DMS79 treated with DMSO at 0.1 percent for 48 hours (cell line): ENCODE data around the gene ZNF248.

Experiments used
- DNase-seq: peaks from one replicate; lab custom pipeline; 2025; lab: John Stamatoyannopoulos, UW

Gene ZNF248

GRCh38 chr10:37821237-37821636 is 36.2 kb downstream of the ZNF248 start:
- no peak for DNase-seq

GRCh38 chr10:37819797-37820196 is 37.6 kb downstream of the ZNF248 start:
- DNase-seq: no peak

- DNase-seq: no peak
Measured at GRCh38 chr10:37816290-37816689, 41.1 kb downstream of the ZNF248 start.

- DNase-seq: no peak
Measured at GRCh38 chr10:37813763-37814162, 43.6 kb downstream of the ZNF248 start.

- DNase-seq: no peak
Measured at GRCh38 chr10:37812290-37812689, 45.1 kb downstream of the ZNF248 start.

GRCh38 chr10:37803269-37803668 is 54.1 kb downstream of the ZNF248 start:
- DNase-seq: no peak

- no peak for DNase-seq
Measured at GRCh38 chr10:37801557-37801956, 55.9 kb downstream of the ZNF248 start.

- DNase-seq: no peak
Measured at GRCh38 chr10:37794305-37794976, 63.0 kb downstream of the ZNF248 start.

GRCh38 chr10:37789590-37789989 is 67.8 kb downstream of the ZNF248 start:
- DNase-seq: no peak

- DNase-seq: no peak
Measured at GRCh38 chr10:37784678-37785077, 72.7 kb downstream of the ZNF248 start.

GRCh38 chr10:37780536-37780935 is 76.9 kb downstream of the ZNF248 start:
- DNase-seq: no peak

GRCh38 chr10:37777056-37777455 is 80.4 kb downstream of the ZNF248 start:
- no peak for DNase-seq

- no peak for DNase-seq
Measured at GRCh38 chr10:37775612-37776011, 81.8 kb downstream of the ZNF248 start.

- DNase-seq: no peak
Measured at GRCh38 chr10:37774351-37774750, 83.1 kb downstream of the ZNF248 start.

GRCh38 chr10:37765216-37765615 is 92.2 kb downstream of the ZNF248 start:
- no peak for DNase-seq

GRCh38 chr10:37763132-37763531 is 94.3 kb downstream of the ZNF248 start:
- no peak for DNase-seq

- no peak for DNase-seq
Measured at GRCh38 chr10:37762287-37762686, 95.1 kb downstream of the ZNF248 start.

- DNase-seq: no peak
Measured at GRCh38 chr10:37760817-37761216, 96.6 kb downstream of the ZNF248 start.

GRCh38 chr10:37758074-37758473 is 99.3 kb downstream of the ZNF248 start:
- DNase-seq: no peak

GRCh38 chr10:37754538-37755323 is 102.7 kb downstream of the ZNF248 start:
- no peak for DNase-seq

GRCh38 chr10:37752334-37752875 is 105.0 kb downstream of the ZNF248 start:
- DNase-seq: no peak

GRCh38 chr10:37748170-37748569 is 109.2 kb downstream of the ZNF248 start:
- no peak for DNase-seq

- no peak for DNase-seq
Measured at GRCh38 chr10:37747081-37747480, 110.3 kb downstream of the ZNF248 start.
